HG02981 (cell line): ENCODE data around the gene ACACA.

ENCODE experiments used
- ATAC-seq: cut with Tn5 transposase; IDR thresholded peaks from one replicate; pipeline ENCODE4 v1.9.1; 2021; ENCODE audit warnings: mild to moderate bottlenecking, moderate library complexity; ENCODE audit not compliant: unreplicated experiment

The ACACA gene

DNA sequence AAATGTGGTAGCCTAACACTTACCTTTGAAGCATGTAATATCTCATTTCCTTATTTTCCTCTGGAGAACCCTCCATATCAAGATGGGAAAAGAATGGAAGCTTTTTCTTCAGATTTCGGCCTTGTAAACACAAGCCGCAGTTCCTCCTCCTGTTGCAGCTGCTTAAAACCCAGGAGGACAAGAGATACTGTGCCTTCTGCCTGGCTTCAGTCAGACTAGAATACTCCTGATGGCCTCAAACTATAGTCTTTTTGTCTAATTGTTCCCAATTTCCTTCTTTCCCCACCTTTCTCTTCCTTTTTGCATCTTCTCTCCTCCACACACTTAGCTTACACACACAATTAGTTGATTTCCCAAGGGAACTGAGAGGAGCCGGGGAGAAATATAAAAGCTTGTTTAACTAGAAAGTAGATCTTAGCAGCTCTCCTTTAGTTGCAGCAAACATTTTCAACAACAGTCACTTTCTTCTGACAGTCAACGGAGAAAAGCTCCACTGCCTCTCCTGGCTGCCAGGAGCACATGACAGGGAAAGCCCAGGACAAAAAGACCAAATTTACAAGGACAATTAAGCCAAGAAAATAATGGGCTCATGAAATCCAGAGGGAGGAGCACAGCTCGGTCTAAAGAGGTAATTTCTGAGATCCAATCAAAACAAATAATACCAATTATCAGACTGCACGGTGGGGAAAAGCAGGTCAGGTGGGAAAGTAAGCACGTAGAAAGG, 107.2 kb downstream of the ACACA start:
- ATAC-seq: no peak

DNA sequence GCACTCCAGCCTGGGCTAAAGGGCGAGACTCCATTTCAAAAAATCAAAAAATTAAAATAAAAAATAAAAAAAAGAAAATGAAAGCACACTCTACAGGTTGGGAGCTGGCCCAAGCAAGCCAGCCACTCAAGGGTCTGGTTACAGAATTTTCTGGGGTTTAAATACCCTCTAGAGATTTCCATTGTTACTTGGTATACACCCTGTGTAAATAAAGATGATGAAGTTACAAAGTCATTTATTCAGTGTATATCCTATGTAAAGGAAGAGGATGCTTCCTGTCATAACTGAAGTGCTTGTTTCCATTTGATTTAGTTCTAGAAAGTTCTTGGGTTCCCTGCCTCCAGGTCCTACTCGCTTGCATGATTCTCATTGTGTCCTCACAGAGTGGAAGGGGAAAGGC, 110.7 kb downstream of the ACACA start:
- ATAC-seq: no peak

DNA sequence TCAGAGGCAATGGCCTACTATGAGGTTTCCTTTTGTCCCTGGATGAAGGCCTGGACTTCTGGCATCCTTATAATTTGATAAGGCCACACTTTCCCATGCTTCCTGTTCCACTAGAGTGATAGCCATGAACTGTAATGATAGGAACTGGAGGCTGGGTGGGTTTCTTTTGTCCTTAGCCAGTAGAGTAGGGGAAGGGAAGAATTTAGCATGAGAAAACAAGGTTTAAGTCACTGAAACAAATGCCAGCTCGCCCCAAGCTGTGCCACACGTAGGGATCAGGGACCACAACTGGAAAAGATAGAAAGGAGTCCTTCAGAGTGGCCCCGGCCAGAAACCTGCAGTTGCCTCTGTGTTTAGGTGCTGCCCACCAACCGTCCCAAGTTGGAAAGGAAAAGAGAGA, 111.7 kb downstream of the ACACA start:
- no peak for ATAC-seq

DNA sequence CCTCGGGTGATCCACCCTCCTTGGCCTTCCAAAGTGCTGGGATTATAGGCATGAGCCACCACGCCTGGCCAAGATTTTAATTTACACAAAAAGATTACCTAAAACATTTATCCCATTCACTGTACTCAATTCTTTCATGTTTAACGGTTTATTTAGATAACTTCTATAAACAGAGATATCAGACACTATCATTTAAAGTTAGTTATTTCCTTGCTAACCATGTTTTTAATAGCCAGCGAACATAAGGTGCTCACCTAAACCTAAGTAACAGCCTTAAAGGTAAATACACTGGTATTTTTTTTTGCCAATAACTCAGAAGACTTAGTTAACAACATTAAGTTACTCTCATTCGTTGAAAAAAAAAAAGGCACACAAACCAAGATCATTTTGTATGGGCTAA, 112.9 kb downstream of the ACACA start:
- no peak for ATAC-seq

DNA sequence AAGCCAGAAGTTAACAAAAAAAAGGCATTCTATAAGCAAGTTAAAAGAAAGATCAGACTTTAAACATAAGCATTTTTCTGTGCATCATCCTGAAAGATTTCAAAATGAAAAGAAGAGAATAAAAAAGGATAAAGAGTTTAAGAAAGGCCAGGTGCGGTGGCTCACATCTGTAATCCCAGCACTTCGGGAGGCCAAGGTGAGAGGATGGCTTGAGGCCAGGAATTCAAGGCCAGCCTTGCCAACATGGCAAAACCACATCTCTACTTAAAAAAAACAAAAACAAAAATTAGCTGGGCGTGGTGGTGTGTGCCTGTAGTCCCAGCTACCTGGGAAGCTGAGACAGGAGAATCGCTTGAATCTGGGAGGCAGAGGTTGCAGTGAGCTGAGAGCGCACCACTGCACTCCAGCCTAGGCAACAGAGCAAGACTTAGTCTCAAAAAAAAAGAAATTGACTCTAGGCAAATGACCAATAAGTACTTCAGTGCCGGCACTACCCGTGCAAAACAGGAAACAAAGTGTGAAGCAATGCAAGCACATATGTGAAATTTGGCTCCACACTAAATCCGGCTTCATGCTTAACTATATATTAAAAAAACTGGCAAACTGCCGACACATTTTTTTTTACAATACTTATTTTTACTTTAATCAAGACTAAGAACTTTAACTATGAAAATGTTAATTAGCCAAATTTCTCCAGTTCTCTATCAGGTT, 114.1 kb downstream of the ACACA start:
- ATAC-seq: no peak

DNA sequence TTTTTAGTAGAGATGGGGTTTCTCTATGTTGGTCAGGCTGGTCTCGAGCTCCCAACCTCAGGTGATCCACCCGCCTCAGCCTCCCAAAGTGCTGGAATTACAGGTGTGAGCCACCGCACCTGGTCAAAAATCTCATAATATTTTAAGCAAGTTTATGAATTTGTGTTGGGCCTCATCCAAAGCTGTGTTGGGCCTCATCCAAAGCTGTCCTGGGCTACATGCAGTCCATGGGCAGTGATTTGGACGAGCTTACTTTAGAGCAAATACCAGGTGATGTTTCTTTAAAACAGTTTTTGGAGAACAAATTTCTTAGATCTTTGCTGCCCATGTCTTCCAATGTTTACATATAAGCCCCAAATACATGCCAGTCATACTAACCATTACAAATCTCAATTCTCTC, 115.3 kb downstream of the ACACA start:
- no peak for ATAC-seq

DNA sequence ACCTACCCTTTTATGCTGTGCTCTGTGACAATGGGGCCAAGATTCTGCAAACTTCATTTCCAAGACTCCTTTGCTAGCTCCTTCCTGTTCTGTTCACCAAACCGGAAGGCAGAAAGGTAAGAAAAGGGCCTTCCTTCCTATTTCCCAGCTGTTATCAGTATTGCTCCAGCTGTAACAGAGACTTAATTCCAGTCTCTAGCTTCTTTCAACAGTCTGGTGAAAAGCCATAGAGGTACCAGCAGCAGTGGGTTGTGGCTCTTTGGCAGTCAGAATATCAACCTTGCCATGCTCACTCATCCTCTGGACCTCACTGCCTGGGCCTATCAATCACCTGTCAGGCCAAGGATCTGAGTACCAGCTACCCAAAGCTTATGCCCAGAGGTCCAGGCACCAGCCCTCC, 120.2 kb downstream of the ACACA start:
- ATAC-seq: no peak

DNA sequence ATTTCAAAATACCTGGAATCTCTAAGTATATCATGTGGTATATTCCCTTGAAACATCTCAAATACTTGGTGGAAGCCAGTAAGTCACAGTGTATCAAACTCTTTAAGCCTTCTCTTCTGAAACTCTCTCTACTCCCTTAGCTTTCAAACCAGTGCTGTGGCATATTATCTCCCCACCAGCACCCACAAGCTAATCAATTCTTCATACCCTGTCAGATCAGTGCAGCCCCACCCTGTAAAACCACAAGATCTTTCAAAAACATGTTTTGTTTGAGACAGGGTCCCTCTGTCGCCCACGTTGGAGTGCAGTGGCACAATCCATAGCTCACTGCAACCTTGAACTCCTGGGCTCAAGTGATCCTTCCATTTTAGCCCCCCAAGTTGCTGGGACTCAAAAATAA, 122.4 kb downstream of the ACACA start:
- ATAC-seq: no peak

DNA sequence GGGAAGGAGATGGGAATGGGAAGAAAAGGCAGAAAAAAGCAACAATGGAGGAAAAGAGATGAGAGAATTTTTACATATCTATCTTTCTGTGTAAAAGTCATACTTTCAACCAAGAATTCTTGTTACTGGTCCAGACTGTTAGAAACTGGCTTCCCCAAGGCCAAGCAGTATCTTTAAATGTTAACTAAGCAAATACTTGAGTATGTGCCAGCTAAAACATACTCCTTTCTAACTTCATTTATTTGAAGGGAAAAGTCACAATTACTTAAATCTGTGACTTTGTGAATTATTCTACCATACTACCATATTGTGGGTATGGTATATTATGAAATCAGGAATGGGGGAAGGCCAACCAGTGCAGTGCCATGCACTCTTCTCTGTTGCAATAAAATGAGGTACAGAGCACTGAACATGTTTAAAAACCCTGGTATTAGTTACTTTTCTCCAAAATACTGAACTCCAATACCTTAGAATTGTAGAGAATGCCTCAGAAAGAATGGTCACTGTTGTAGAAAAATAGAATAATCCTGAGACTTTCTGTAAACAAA, 123.1 kb downstream of the ACACA start:
- ATAC-seq: no peak

DNA sequence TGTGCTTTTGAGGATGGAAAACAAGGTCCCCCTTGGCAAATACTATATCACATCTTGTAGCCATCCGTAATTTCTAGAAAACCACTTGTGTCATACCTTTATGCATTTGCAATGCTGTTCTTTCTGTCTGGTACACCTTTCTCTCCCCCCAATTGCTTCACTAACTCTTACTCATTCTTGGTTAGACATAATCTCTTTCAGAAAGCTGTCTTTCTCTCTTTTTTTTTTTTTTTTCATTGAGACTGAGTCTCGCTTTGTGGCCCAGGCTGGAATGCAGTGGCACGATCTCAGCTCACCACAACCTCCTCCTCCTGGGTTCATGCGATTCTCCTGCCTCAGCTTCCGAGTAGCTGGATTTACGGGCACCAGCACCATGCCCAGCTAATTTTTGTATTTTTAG, 125.8 kb downstream of the ACACA start:
- no peak for ATAC-seq

DNA sequence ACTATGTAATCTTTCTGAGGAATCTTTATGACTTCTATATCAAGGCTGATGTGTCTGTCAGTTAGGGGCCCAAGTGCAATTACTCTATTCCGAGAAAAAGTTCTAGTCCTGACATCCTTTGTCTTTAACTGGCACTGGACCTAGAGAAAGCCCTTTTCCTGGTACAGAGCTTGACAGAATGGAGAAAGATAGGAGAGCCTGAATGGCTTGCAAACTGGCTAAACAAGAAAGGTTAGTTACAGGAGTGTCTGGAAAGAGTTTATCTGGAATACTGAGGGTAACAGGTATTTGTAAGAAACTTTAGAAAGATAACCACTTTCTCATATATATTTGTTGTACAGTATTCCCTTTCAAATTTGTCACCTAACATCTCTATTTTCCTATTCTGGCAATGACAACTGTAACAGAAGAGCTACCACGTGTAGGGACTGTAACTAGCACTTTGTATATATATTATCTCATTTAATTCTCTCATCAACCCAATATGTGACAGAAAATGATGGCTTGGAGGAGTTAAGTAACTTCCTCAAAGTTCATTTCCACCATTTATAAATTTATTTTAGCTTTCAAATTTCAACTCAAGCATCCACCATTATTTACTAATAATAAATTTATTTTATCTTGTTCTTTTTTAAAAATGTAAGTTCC, 128.3 kb downstream of the ACACA start:
- no peak for ATAC-seq

DNA sequence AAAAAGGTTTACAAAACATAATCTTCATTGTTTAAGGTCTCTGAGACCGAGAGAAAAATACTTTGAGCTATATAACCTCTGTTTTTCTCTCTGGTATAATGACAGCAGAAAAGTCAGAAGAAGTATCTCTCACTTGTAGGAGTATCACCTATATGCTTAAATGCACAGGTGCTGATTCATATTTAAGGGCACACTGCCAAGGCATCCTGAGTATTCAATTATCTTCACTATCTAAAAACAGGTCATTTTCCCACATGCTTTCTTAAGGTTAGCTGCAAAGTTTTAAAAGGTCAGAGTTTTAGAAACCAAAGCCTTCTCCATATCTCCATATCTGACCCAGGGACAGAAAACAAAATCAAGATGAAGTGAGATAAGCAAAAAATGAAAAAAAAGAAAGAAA, 130.2 kb downstream of the ACACA start:
- ATAC-seq: no peak

DNA sequence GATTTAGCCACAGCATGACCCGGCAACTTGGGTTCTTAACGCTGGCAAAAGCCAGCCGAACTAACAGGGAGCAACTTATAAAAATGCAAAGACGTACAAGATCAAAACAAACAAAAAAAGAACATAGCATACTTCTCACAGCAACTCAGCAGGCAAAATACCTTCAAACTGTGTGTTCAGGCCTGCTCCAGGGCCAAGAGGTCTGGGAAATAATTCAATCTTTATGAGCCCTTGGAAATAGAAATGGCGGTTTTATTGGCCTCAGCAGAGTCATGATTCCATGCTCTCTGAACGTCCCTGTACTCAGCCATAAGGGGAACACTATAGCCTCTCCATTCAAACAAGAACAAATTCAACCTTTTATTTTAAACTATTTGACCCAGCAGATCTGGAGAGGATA, 132.2 kb downstream of the ACACA start:
- ATAC-seq: no peak

DNA sequence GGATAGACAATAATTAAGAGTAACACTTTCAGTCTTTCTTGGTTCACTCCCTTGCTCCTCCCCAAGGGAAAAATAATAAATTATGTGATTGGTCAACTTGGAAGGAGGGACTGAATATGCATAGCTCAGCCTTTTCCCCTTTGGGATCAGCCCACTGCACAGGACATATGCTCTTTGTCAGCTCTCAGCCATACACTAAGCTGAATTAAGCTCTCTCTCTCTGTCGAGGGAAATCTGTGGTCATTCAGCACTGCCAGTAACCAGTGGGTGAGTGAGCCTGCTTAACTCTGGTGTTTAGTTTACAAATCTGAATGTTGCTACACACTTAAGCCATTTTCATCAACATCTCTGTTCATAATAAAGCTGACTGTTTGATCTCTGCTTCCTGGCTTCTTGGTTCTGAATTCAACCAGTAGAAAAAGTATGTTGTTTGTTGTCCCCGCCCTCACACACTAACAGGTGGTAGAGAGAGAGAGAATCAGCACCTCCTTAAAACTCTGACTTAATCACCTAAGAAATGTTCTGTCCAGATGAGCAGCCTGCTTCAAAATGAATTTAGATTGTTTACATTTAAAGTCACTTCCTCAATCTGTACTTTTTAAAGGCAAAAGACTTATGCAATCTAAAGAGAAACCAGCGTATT, 133.1 kb downstream of the ACACA start:
- no peak for ATAC-seq

DNA sequence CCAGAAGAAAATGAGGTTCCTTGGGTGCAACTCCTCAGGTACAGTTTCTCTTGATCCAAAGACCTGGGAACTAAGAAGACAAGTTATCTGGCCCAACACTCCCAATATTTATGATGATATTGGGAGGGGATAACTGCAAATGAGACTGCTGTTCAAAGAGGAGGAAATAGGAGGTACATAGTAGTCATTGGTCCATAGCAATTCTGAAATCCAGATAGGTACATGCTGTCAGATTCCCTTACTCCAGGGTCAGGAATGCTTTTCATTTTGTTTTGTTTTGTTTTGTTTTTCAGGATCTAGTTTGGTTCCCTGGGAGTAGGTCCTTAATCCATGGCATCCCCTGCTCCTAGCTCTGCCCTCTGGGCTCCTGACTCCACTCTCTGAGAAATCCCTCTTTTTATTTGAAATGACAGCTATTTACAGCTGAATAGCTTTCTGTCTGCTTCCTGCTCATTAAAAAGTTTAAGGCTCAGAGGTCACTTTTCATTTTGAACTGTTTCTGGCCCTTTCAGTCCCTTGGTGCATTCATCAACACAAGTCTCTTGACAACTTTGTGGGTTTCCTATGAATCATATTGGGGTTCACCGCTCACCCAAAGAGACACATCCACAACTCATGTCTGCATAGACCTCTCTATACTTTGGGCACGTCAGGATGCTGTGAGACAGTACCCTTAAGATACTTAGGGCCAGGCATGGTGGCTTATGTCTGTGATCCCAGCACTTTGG, 141.0 kb downstream of the ACACA start:
- no peak for ATAC-seq

DNA sequence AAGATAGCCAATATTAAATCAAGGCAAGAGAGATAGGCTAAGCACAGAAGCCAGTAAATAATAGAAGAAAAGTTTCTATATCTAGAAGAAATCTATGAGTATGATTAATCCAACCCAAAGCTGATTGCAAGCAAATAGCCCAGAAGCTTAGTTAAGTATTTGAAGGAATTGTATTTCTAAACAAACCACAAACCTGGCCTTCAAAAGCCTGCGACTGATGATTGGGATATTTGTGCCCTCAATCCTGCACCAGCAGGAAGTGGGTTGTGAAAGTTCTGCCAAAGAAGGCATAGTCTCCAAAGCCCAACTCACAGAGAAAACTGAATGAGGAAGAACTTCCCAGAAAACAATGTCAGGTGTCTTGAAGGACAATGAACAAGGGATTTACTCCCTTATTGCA, 145.3 kb downstream of the ACACA start:
- ATAC-seq: no peak

DNA sequence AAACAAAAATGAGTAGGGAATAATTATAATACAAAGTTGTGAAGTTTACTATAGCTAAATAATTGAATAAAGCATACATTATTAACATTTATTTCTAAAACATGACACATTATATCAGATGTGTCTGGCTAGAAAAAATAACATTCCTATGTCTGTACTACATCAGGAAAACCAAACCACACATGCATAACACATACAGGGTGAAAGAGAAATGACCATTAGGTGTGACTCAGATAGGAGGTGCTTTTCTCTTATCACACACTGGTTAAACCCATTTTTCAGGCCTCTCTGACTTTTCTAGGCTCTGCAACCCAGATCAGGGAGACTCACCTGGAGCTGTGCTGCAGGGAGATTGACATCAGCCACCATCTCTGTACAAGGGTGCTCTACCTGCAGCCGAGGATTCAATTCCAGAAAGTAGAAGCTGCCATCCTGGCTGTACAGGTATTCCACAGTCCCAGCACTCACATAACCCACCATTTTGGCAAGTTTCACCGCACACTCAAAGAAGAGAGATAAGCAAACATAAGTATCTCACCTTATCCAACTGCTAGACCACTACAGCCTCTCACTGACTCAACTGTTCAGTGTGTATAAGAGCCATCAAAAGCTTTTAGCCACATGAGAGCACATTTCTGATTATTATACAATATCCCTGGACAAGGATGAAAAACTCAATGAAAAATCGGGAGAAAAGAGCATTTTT, 147.5 kb downstream of the ACACA start:
- ATAC-seq: no peak

DNA sequence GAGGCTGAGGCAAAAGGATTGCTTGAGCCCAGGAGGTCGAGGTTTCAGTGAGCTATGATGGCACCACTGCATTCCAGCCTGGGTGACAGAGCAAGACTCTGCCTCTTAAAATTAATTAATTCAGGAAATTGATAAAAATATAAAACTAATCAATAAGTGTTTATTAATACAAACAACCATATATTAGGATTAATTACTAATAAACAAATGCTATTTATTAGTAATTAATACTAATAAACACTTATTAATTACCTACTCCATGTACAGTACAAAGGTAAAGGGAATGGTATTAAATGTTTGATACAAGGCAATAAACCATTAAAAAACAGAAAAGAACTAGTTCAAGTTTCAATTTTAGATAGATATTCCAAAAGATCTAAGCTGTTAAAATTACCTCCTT, 150.0 kb downstream of the ACACA start:
- ATAC-seq: no peak

DNA sequence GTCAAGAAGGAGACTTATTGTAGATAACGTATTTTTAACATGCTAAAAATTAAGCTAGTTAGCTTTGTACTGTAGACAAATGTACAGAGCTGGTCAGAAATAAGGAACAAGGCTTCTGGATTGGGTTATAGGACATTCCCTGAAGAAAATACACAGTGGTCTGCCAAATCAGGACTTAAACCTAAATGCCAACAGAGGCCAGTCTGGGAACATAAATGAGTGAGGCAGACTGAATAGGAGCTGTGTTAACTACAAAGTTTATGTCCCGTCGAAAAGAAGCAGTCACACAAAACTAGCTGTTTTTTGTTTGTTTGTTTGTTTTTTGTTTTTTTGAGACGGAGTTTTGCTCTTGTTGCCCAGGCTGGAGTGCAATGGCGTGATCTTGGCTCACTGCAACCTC, 151.2 kb downstream of the ACACA start:
- ATAC-seq: no peak

DNA sequence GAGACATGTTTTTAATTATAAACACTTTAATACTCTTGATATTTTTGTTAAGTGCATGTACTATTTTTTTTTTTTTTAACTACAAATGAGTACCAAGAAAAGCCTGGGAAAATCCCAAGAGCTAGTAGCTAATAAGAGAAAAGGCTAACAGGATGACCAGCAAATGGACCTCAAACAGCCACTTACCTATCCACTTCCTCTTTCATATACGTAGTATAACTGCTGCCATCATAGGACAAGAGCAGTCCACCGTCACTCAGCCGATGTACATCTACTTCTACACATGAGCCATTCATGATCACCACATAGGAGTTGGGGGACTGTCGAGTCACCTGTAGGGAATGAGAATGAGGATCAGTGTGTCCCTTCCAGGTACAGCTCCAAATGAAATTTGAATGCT, 158.8 kb downstream of the ACACA start:
- ATAC-seq: no peak
